Caco-2 (cell line): ENCODE measurements around the gene BARHL1. TPM values are rescaled to one million over a fixed set of nuclear protein-coding genes. Genes with fewer than 3 reads are reported as not detected.

Experiments
- BruUV-seq: library from RNA; stranded (reverse); fragments of 400-500 nt; replicated peaks from 2 replicates; lab custom pipeline; 2021; lab: Mats Ljungman, UMichigan
- CTCF ChIA-PET: fragments of 300-600 bp; sonication (Branson Sonifier 250); formaldehyde crosslinking; loops from one replicate; lab custom pipeline; 2022; ENCODE audit warnings: antibody characterized with exemption; lab: Charles Lee
- POLR2A ChIA-PET: fragments of 300-600 bp; sonication (Branson Sonifier 250); formaldehyde crosslinking; loops from one replicate; lab custom pipeline; 2022; ENCODE audit warnings: antibody characterized with exemption; lab: Charles Lee
- DNase-seq, 2 experiments: peaks; one replicate each; pipeline versions ENCODE4 v3.0.0 to v3.0.0-alpha.2; 2020 to 2022
- H3K27me3 ChIP-seq: replicated peaks from 2 replicates; pipeline ENCODE4 v1.6.0; 2011; ENCODE audit warnings: low read length; ENCODE audit not compliant: control insufficient read depth, insufficient read depth
- H3K36me3 ChIP-seq: 2 replicates; pipeline ENCODE4 v1.5.1; 2011; ENCODE audit warnings: low read length; ENCODE audit not compliant: control insufficient read depth, insufficient read depth
- H3K4me1 ChIP-seq: fragments of 250-450 bp; sonication (Bioruptor Pico); 2 replicates; pipeline ENCODE4 v1.5.1; 2020; ENCODE audit warnings: mild to moderate bottlenecking
- H3K4me3 ChIP-seq: 2 replicates; pipeline ENCODE4 v1.5.1; 2011; ENCODE audit warnings: low read depth, mild to moderate bottlenecking, control low read depth, low read length
- H3K9me3 ChIP-seq: fragments of 250-450 bp; sonication (Bioruptor Pico); 2 replicates; pipeline ENCODE4 v1.5.1; 2020; ENCODE audit warnings: mild to moderate bottlenecking, moderate library complexity
- H3K27ac Mint-ChIP-seq: one replicate; pipeline ENCODE4 v1.8.0; 2022; ENCODE audit warnings: mixed read lengths; ENCODE audit not compliant: unreplicated experiment
- H3K27me3 Mint-ChIP-seq: one replicate; pipeline ENCODE4 v1.8.0; 2022; ENCODE audit warnings: mixed read lengths; ENCODE audit not compliant: insufficient read depth, unreplicated experiment
- H3K36me3 Mint-ChIP-seq: one replicate; pipeline ENCODE4 v1.8.0; 2022; ENCODE audit warnings: mild to moderate bottlenecking, mixed read lengths; ENCODE audit not compliant: insufficient read depth, unreplicated experiment
- H3K4me1 Mint-ChIP-seq: one replicate; pipeline ENCODE4 v1.8.0; 2022; ENCODE audit warnings: low read depth, mixed read lengths; ENCODE audit not compliant: unreplicated experiment
- H3K4me3 Mint-ChIP-seq: one replicate; pipeline ENCODE4 v1.8.0; 2022; ENCODE audit warnings: mild to moderate bottlenecking, moderate library complexity, mixed read lengths; ENCODE audit not compliant: unreplicated experiment
- H3K9me3 Mint-ChIP-seq: one replicate; pipeline ENCODE4 v1.8.0; 2022; ENCODE audit warnings: mixed read lengths; ENCODE audit not compliant: unreplicated experiment
- CTCF ChIP-seq, 2 experiments: fragments of 200-600 bp in 1 of 2; IDR thresholded peaks; 1 replicate in 1 of 2; 2 replicates in 1 of 2; pipeline versions ENCODE4 v1.5.1 to v1.8.0; 2011 to 2022; ENCODE audit warnings: antibody characterized with exemption in 1 of 2, control low read depth in 1 of 2, inconsistent platforms in 1 of 2, low read depth in 1 of 2, low read length in 1 of 2, mild to moderate bottlenecking in 1 of 2, moderate library complexity in 1 of 2; ENCODE audit not compliant: insufficient read depth in 1 of 2, severe bottlenecking in 1 of 2, unreplicated experiment in 1 of 2
- intact Hi-C: fragments of 100-400 bp; cut with micrococcal nuclease; formaldehyde crosslinking; loops from one replicate; pipeline ENCODE4 v1.10.0; 2022; ENCODE audit not compliant: unreplicated experiment
- total RNA-seq: library from RNA; stranded (reverse); gene quantifications from 2 replicates; pipeline ENCODE4 v1.2.3, GENCODE V29; 2022

The BARHL1 gene
- total RNA-seq, 1 experiment from 2014 or later: not detected

- Mint-ChIP-seq H3K9me3 (no peaks in the 10 kb centered on the region), H3K4me1 (no peaks in the 10 kb centered on the region), H3K36me3 (no peaks in the 10 kb centered on the region), H3K27ac (no peak overlapping the region), H3K27me3 (peaks cover 13% of the 10 kb centered on the region), H3K4me3 (no peak overlapping the region)
- no TSS peak for BruUV-seq
- no peaks in the 10 kb centered on the region for H3K4me1 ChIP-seq
- no peak for TF ChIP-seq CTCF (IDR thresholded peaks at IDR 0.05; ENCODE audit: insufficient read depth in 1 of 2, low read depth in 1 of 2, low read length in 1 of 2, severe bottlenecking in 1 of 2, unreplicated experiment in 1 of 2)
- H3K4me3 ChIP-seq: no peak overlapping the region
- CTCF ChIA-PET: interaction anchor here (0.6 to 1.0 kb wide), 2 partner anchors 161 to 162 kb away, joined by 3 read pairs; partner anchors contain the start of gene CFAP77
- no peak for DNase-seq
- H3K27me3 ChIP-seq: no peaks in the 10 kb centered on the region
- intact Hi-C loops: no loop called here
- no peaks in the 10 kb centered on the region for H3K36me3 ChIP-seq
- H3K9me3 ChIP-seq: no peaks in the 10 kb centered on the region
- POLR2A ChIA-PET: interaction anchor here (0.6 kb wide), 1 partner anchor 459 kb away, joined by 3 read pairs; the partner anchor contains the start of gene GTF3C5
Measured at GRCh38 chr9:132571806-132572600, 10.4 kb upstream of the BARHL1 start.

DNA sequence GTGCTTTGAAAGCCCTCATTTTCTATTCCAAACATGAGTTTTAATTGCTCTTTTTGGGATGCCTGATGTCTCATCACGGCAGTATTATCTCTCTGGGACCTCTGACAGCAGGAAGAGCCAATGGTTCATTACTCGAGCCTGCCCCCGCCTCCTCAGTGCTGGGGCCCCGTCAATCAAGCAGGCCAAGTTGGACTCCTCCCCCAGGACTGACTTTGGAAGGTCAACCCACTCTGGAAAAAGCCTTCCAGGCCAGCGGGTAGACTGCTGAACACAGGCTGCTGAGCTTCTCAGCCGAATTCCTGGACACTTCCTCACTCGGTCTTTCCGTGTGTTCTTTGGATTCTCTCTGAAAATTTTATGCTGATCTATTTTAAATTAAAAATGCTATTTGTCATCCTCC is 9.5 kb upstream of the BARHL1 start:
- Histone ChIP-seq H3K4me1 (no peaks in the 10 kb centered on the region), H3K27me3 (no peaks in the 10 kb centered on the region), H3K4me3 (no peak overlapping the region), H3K36me3 (no peaks in the 10 kb centered on the region), H3K9me3 (no peaks in the 10 kb centered on the region)
- no peak overlapping the region for H3K27ac Mint-ChIP-seq
- H3K4me3 Mint-ChIP-seq: no peak overlapping the region
- H3K36me3 Mint-ChIP-seq: no peaks in the 10 kb centered on the region
- H3K9me3 Mint-ChIP-seq: no peaks in the 10 kb centered on the region
- no peak for TF ChIP-seq CTCF (IDR thresholded peaks at IDR 0.05; ENCODE audit: insufficient read depth in 1 of 2, low read depth in 1 of 2, low read length in 1 of 2, severe bottlenecking in 1 of 2, unreplicated experiment in 1 of 2)
- H3K4me1 Mint-ChIP-seq: no peaks in the 10 kb centered on the region
- peaks cover 17% of the 10 kb centered on the region for H3K27me3 Mint-ChIP-seq
- intact Hi-C loops: no loop called here
- ChIA-PET CTCF (interaction anchor here (1.0 to 2.1 kb wide), 2 partner anchors 65 to 163 kb away, joined by 3 to 9 read pairs; partner anchors contain the start of gene CFAP77), POLR2A (no interaction called here)
- BruUV-seq: no TSS peak
- peak in 1 of 2 experiments; percentile 23 for DNase-seq

DNA sequence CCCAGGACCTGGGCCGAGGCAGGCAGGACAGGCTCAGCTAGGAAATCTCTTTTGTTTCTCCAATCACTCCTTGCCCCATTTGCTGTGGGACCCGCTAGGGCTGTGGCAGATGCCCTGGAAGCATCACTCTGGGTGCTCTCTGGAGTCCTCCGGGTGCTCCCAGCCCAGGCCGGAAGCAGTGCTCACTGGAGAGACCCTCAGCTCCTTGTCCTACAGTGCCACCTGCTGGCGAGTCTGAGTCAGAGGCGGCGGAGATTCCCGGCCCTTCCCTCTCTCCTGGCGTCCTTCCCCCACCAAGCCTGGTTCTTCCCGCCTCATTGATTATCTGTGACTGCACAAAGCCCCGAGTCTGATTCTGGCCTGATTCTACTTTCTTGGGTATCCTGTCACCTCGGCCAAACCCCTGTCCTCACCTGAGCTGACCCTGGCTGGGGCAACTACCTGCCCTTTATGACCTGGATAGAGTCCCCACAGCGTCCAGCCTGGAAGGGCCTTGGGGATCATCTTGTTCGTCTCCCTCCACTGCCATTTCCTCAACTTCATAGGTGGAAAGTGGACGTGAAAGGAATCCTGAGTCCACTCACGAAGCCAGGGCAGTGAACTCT is 7.3 kb upstream of the BARHL1 start:
- CTCF ChIA-PET: interaction anchor here (1.6 to 2.1 kb wide), 2 partner anchors 67 to 163 kb away, joined by 5 to 9 read pairs; no protein-coding TSS in a partner anchor
- peaks cover 26% of the 10 kb centered on the region for H3K27me3 Mint-ChIP-seq

More for the DNA sequence above, 7.3 kb upstream of the BARHL1 start:
- H3K4me3 ChIP-seq: no peak overlapping the region
- Mint-ChIP-seq H3K4me1 (no peaks in the 10 kb centered on the region), H3K9me3 (no peaks in the 10 kb centered on the region), H3K4me3 (no peak overlapping the region), H3K27ac (no peak overlapping the region), H3K36me3 (no peaks in the 10 kb centered on the region)
- peak; percentile 82 to 85 for DNase-seq
- H3K27me3 ChIP-seq: no peaks in the 10 kb centered on the region
- no TSS peak for BruUV-seq
- H3K4me1 ChIP-seq: no peaks in the 10 kb centered on the region
- POLR2A ChIA-PET: no interaction called here
- intact Hi-C loops: loop anchor here (1.0 to 5.0 kb wide), 4 partner anchors 29 to 227 kb away; no protein-coding TSS in a partner anchor
- no peaks in the 10 kb centered on the region for H3K36me3 ChIP-seq
- peak; percentile 82 to 86 for TF ChIP-seq CTCF (IDR thresholded peaks at IDR 0.05; ENCODE audit: insufficient read depth in 1 of 2, low read depth in 1 of 2, low read length in 1 of 2, severe bottlenecking in 1 of 2, unreplicated experiment in 1 of 2)
- H3K9me3 ChIP-seq: no peaks in the 10 kb centered on the region
